GM18861 (cell line): ENCODE results near the gene GRIA3.

ENCODE experiments used
- ATAC-seq: cut with Tn5 transposase; IDR thresholded peaks from one replicate; pipeline ENCODE4 v1.9.1; 2021; ENCODE audit not compliant: unreplicated experiment

GRIA3 gene

DNA sequence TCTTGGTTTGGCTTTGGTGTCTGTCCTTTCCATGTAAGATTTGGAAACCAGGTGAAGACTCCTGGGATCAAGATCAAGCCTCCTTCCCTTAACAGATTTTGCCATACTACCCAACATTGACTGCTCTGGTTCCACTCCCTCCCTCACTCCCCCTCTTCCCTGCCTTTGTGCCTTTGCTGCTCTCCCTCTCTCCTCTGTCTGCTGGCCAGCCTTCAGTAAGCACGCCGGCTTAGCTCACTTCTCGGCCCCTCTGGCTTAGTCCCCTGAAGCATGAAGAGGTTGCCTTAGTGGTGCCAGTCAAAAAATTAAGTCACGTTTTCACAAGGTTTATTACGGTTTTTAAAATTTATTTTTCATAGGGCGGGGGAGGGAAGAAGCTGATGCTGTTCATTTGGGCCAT is 6.0 kb downstream of the GRIA3 start:
- ATAC-seq = no peak

DNA sequence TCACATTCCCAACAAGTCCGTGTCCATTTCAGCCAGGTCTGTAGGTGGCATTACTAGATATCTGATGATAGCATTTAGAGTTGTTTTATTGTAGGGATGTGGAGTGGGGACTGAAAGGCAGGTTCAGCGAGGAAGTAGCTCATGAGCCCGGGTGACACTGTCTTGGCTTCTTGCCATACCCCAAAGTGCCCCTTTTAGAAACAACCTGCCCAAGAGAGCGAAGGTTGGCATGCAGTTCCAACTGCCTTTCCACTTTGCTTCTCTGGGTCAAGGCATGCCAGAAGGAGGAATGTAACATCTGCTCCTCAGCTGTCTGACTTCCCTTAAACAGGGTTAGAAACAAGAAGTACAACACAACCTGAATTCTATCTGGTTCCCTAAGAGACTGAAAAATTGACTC is 9.0 kb downstream of the GRIA3 start:
- no peak for ATAC-seq

DNA sequence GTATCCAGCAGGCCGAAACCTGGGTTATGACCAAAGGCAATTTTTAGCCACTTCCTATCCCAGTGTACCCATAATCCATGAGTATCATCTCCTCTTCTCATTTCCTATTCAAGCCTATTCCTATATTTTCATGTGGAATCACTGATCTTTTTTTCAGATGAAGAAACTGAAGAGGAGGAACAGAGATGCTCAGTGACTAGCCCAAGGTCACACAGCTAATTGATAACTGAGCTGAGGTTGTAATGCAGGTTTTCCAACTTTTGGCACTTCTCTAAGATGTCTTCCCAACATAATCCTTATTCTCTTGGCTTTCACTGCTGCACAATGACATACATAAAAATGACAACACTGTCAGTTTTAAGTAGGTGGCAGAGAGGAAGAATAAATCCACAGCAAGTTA is 15.3 kb downstream of the GRIA3 start:
- no peak for ATAC-seq

DNA sequence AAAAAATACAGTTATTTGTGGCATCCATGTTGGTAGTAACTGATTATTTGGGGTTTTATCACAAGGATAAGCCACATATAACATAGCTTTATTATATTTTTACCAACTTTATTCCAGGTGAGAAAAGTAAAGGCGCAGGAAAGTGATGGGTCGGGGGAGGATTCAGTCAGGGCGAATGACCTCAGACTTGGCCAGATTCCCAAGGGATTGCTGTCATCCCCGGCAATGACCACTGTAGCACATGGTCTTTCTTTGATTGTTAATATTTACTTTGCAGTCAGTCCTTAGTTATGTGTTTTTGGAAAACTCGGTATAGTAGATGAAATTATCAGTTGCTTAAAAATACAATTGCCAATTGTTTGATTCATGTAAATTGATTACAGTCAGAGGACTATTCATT is 17.6 kb downstream of the GRIA3 start:
- no peak for ATAC-seq

DNA sequence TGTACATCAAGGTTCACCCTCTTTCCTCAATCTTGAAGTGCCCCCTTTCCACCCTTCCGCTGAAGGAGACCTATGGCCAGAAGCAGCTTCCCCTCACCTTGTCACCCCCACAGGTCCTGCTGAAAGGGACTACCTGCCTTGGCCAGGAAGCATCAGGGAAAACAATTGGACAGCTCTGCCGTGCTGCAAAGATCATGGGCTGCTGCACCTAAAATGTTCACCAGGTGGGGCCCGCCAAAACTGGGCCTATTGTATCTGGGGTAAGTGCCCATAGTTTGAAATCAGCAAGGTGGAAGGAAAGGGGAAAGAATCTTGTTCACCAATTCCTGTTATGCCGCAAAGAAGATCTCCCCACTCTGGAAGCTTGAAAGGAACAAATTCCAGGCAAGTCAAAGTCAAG is 18.4 kb downstream of the GRIA3 start:
- ATAC-seq = no peak

DNA sequence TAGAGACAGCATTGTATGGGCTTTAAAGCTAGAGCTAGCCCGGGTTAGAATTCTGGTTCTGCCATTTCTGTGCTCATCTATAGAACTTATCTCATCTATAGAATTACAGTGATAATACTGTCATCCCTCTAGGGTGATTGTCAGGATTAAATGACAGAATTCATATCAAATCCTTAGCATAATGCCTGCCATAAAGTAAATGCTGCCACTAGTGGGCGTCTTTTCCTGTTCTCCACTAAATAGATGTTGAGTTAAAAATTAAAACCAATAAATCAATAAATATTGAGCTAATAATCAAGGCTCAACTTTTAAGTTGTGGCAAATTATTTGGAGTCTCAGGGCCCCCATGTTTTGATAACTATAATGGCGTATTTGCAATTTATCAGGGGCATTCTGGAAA is 19.7 kb downstream of the GRIA3 start:
- no peak for ATAC-seq

DNA sequence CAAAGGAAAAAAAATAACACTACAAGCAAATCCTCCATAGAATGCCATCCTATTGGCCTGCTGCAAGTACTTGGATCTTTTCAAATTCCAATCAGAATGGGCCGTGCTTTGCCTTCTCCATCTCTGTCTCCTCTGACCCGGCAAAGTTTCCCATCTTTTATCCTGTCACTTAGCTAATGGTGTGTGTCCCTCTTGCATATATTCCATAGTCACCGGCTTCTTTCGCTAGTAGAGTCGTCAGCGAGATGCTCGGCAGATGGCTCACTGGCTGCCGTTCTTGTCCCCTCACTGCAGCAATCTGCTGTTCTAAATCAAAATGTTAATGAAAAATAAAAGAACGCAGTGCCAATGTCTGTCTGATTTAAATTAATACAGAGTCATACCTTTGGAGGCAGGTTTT is 22.1 kb downstream of the GRIA3 start:
- no peak for ATAC-seq

DNA sequence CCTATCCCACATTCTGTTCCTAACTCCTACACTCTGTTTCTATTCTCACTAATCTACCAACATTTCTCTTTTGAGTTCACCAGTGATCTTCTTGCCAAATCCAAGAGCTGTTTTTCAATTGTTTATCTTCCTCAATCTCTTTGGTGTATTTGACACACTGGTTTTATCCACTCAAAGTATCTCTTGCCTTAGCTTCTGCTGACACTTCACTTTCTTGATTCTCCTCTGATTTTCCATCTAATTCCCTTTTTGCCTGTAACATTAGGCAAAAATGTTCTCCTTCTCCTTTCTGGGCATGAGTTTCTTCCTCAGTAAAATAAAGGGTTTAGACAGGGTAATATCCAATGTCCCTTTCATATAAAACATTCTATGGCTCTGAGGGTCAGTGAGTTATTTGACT is 26.2 kb downstream of the GRIA3 start:
- ATAC-seq = no peak

DNA sequence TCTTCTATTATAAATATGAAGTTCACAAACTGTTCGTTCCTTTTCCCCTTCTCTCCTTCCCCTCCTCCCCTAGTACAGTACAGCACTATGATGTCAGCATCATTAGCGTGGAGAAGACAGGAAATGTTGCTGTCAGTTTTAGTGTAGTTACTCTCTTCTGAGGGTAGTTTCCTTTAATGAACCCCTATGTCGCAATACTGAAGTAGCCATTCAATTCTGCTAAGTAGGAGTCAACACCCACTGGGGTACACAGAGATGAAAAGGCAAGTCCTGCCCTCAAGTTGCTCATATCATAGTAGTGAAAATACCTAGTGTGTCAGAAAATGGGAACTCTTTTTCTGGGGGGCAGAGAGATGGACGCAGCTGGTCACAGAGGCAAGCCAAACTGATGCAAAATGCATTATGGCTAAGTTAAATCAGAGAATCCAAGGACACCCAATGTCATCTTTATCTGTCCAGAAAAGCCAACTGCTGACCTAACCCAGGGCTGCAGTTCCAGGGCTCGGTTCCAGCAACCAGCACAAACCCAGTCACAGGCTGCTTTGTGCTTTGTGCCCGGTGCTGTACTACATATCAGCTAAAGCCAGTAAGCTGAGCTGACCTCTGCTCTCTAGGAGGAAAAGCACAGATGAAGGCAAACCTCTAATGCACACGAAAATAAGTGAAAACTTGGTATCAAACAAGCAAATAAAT is 31.5 kb downstream of the GRIA3 start:
- ATAC-seq = no peak

DNA sequence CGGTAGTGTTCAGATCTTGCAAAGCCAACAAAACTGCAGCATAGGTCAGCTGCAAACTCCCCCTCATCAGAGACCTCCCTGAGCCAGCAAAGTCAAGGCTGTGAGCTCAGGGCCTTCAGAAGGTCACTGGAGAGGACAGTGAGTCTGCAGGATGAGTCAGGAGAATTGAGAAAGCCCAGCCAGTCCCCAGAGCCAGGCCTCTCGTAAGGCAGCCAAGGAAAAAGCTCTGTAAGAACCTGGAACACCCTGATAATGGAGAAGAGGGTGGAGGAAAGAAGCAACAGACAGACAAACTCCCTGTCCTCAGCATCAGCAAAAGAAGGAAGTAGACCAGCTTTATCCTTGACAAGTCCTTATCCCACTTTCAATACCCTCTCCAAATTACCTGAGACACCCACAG is 33.0 kb downstream of the GRIA3 start:
- no peak for ATAC-seq

DNA sequence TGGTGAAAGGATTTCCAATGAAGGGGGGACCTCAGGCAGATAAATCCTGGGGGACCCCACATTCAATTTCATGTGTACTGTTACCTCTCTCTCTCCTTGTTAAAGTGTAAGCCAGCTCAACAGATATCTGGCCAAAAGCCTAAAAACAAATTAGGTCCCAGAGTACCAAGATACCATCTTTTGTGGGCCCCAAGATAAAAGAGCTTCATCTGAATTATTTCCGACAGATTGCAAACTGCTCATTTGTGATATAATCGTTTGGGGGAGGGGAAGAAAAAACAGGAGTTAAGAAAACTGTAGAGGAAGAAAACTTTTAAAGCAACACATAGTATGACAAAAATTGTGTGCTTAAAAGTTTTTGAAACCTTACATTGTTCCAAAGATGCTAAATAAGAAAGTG is 33.6 kb downstream of the GRIA3 start:
- ATAC-seq = no peak

DNA sequence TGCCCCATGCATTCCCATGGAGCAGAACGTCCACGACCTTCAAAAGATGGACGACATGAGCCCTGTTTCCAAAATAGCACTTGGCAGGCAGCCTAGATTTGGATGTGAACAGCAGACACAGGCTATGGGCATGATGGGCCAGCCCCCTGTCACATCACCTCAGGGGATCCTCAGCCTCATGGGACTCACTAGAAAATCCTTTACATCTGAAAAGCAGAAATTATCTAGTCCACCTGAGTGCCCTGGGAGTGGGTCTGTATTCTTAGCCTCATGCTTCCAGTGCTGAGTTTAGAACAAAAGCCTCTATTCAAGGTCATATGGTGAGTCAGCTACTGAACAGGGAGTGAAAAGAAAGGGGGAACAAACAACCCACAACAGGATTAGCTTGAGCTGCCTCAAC is 35.8 kb downstream of the GRIA3 start:
- no peak for ATAC-seq

DNA sequence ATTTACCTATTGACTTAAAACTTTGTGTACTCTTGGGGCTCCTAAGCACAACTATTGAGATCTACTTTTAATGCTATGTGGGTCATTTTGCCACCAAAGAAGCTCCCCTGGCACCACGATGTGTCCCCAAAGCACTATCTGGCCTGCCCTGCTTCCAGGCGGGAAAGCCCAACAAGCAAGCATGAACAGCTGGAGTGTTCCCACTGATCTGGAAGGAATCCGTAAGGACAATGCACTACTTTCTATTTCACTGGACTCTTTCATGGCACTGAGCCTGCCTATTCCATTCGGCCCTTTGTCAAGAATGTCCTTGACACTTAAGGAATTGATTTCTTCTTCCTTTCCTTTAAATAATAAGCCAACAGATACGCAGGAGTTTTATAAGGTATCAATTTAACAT is 38.8 kb downstream of the GRIA3 start:
- ATAC-seq = no peak

DNA sequence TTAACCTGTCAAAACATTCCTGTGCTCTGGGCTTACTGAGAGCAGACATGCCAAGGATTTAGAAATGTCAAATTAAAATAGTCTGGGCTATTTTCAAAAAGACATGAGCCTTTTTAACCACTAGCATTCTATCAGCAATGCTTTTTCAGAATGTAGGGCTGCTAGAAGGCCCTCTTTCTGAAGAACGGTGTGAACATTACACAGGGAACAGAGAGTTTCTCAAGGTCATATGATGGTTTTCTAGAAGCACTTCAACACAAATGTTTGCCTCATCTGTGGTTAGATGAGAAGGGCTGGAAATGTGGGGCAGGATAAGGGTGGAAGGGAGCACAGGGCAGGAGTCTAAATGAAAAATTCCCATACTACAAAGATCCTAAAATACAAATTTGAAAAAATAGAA is 39.3 kb downstream of the GRIA3 start:
- ATAC-seq = no peak

DNA sequence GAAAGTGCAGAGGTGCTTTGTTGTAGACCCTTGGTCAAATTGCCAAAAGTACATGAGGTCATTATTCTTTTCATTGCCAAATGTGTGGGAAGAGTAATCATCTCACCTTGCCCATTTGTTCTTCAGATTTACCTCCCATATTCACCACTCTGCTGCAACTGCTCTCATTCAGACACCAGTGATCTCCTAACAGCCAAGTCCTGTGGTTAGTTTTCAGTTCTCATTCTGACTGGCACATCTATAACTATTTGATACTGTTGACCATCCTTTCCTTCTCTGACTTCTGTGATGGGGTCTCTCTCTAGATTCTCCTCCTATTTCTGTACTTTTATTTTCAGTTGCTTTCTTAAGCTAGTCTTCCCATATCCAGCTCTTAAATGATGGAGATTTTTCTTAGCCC is 39.8 kb downstream of the GRIA3 start:
- no peak for ATAC-seq

DNA sequence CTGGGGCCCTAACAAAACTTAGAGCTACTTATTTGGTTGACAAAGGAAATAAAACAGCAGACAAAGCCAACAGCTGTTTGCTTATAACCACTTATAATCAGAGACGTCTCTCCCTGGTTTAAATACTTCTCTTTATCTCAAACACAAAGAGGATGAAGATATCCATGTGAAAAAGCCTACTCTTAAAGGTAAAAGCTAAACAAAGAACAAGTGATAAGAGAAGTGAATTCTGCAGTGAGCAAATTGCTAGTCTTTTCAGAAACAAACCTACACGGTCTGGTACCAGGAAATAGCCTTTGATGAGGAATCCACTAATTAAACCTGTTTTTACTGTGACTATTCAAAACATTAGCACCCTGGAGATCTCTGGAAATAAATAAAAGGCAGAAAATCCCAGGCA is 46.7 kb downstream of the GRIA3 start:
- no peak for ATAC-seq

DNA sequence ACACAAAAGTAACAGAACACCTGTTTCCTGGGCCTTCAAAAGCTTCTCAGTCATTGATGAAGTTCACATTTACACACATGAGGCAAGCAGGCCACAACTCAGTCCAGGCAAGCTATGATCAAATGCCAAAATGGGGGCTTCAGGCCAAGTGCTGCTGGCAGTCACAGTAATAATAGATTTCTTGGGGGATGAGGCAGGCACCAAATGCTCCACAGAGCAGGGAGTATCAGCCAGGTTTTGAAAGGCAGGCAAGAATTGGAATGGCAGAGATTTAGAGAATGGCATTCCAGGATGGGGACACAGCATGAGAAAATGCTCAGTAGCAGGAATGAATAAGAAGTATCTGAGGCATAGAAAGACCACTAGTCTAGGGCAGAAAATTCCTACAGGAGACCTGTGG is 52.8 kb downstream of the GRIA3 start:
- ATAC-seq = no peak

DNA sequence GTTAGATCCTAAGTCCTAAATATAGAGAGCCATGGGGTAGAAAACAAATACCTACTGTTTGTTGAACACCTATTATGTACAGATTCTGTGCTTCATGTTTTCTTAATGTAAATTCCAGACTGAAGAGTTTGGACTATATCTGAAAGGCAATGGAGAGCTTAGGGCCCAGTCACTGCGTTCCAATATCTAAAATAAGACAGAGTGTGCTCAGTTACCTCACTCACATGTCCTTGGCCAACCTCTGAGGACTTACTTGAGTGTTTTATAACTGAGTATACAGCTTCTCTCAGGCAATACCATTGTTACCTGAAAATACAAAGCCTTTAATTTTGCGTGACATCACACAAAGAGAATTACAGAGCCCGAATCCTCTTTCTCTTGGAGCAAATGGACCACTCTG is 53.2 kb downstream of the GRIA3 start:
- no peak for ATAC-seq

DNA sequence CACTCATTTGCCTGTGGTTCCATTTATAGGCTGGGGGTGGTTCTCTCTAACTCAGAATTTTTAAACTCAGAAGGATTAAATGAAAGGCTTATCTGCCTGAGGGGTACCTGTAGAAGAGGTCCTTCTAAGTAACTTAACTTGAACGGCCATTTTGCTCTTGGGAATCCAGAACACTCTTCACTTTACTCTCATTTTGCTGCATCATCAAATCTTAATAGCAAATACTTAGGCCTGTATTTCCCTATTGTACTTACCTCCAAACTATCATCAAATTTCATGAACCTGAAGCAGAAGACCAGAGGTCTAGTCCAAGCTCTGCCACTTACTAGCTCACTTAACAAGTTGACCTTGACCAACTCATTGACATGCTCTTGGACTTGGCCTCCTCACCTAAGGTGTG is 70.4 kb downstream of the GRIA3 start:
- ATAC-seq = no peak

DNA sequence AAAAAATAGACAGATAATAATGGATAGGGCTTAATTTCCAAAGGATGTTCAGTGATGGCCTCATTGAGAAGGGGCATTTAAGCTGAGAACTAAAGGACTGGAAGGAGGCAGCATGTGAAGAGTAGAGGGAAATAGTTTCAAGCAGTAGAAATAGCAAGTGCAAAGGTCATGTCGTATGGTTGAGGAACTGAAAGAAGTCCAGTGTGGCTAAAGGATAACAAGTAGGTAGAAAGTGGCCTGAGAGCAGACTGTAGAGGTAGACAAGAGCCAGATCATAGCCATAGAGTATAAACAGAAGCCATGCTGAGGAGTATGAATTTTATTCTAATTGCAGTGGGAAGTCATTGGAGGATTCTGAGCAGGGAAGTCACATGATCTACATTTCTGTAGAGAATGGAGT is 72.3 kb downstream of the GRIA3 start:
- ATAC-seq = peak; percentile 90

DNA sequence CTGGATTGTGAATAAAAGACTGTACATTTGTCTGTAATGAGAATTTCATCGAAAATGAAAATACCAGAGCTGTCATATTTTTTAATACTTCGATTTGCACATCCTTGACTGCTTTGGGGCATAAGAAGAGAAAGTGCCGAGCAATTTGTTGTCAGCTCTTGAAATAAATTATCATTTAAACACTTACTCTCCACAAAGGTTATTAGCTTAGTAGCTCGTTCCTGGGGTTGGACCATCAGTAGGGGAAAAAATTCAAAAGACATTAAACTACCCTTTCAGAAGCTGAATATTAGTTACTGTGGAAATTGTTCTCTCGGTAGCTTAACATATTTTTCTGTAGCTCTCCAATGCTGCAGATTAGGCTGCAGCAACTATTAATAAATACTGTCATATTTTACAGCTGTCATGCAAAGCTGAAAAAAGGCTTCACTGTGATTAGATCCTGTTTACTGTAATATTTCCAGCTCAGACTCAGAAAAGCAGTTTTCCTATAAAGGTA is 76.9 kb downstream of the GRIA3 start:
- no peak for ATAC-seq

DNA sequence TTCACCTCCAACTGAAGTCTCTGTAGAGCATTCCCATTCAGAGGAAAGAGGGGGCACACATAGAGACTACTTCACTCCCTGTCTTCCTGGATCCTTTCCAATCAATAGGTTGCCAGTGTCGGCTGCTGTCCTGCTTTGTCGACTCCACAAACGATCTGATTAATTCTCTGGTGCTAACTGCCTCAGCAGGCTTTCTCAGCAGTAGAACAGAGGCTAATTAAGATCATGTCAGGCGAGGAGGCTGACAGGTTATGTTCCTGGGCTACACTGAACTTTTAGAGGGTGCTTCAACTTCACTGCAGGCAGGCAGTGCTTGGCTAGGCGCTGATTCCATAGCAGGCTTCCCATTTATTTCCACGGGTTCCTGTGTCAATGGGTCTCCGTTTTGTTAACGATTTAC is 79.2 kb downstream of the GRIA3 start:
- ATAC-seq = no peak

DNA sequence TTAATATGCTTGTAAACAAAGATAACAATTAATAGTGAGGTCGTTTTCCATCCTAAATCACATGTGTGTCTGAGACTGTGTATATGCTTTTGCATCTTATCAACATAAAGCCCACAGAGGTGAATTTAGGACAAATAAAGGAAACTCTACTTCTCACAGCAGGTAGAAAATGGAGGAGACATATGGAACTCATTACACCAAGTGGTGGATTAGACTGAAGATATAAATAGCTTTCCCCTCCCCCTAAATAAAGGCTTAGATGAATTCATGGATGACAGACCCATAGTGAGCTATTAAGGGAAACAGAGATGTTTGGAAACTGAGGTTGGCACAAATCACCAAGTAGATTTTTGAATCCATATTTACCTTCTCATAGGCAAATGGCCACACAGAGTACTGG is 79.7 kb downstream of the GRIA3 start:
- ATAC-seq = no peak
